ENCODE measurements around the gene RRP12.

GRCh38 chr10:97358349-97358748, 42.8 kb downstream of the RRP12 start:
- TF ChIP-seq CTCF (IDR thresholded peaks at IDR 0.05): no peak
- no peak for TF ChIP-seq POLR2A (IDR thresholded peaks at IDR 0.05)

Measured in body of pancreas (tissue), 4 donors.